GM06990 (cell line): ENCODE measurements around the gene EML5.

Experiments
- DNase-seq: peaks from one replicate; pipeline ENCODE4 v3.0.0-alpha.2; 2011; ENCODE audit not compliant: insufficient read length; ENCODE audit errors: extremely low read depth
- H3K27me3 ChIP-seq: replicated peaks from 2 replicates; pipeline ENCODE4 v1.6.0; 2011; ENCODE audit warnings: low read length; ENCODE audit not compliant: control insufficient read depth, insufficient read depth
- H3K36me3 ChIP-seq: 2 replicates; pipeline ENCODE4 v1.5.1; 2011; ENCODE audit warnings: low read length; ENCODE audit not compliant: control insufficient read depth, insufficient read depth
- H3K4me3 ChIP-seq: replicated peaks from 2 replicates; pipeline ENCODE4 v1.5.1; 2011; ENCODE audit warnings: low read depth, mild to moderate bottlenecking, control low read depth, low read length
- CTCF ChIP-seq: IDR thresholded peaks from 2 replicates; pipeline ENCODE4 v1.5.1; 2011; ENCODE audit warnings: low read length, control low read depth, mild to moderate bottlenecking, inconsistent platforms; ENCODE audit not compliant: insufficient read depth, poor library complexity, severe bottlenecking

Gene EML5

GRCh38 chr14:88785911-88786310 is 6.8 kb downstream of the EML5 start:
- TF ChIP-seq CTCF = no peak
- H3K4me3 ChIP-seq = no peak overlapping the region
- no peaks in the 10 kb centered on the region for H3K36me3 ChIP-seq
- no peaks in the 10 kb centered on the region for H3K27me3 ChIP-seq
- DNase-seq = no peak

- Histone ChIP-seq H3K36me3 (no peaks in the 10 kb centered on the region), H3K4me3 (no peak overlapping the region), H3K27me3 (no peaks in the 10 kb centered on the region)
- TF ChIP-seq CTCF = no peak
- no peak for DNase-seq
Measured at GRCh38 chr14:88775532-88775931, 17.2 kb downstream of the EML5 start.

GRCh38 chr14:88770736-88771135 is 22.0 kb downstream of the EML5 start:
- TF ChIP-seq CTCF = no peak
- no peak for DNase-seq
- no peaks in the 10 kb centered on the region for H3K36me3 ChIP-seq
- H3K4me3 ChIP-seq = no peak overlapping the region
- no peaks in the 10 kb centered on the region for H3K27me3 ChIP-seq

- no peaks in the 10 kb centered on the region for H3K36me3 ChIP-seq
- TF ChIP-seq CTCF = no peak
- DNase-seq = no peak
- H3K4me3 ChIP-seq = no peak overlapping the region
- H3K27me3 ChIP-seq = no peaks in the 10 kb centered on the region
Measured at GRCh38 chr14:88765130-88765529, 27.6 kb downstream of the EML5 start.

GRCh38 chr14:88753873-88754272 is 38.9 kb downstream of the EML5 start:
- H3K4me3 ChIP-seq = no peak overlapping the region
- no peaks in the 10 kb centered on the region for H3K36me3 ChIP-seq
- TF ChIP-seq CTCF = no peak
- H3K27me3 ChIP-seq = no peaks in the 10 kb centered on the region; the same call in 1 of the 2 replicates
- no peak for DNase-seq

GRCh38 chr14:88750945-88751344 is 41.8 kb downstream of the EML5 start:
- H3K4me3 ChIP-seq = no peak overlapping the region
- no peaks in the 10 kb centered on the region for H3K36me3 ChIP-seq
- no peak for TF ChIP-seq CTCF
- H3K27me3 ChIP-seq = no peaks in the 10 kb centered on the region; the same call in 1 of the 2 replicates
- DNase-seq = no peak
